ENCODE data around the gene TEAD1.

The TEAD1 gene

GRCh38 chr11:12785901-12786300 is 111.7 kb downstream of the TEAD1 start:
- no peak for DNase-seq (ENCODE audit: low read depth)
- H3K4me3 ChIP-seq (ENCODE audit: low read length) = no peak overlapping the region
- TF ChIP-seq CTCF (IDR thresholded peaks at IDR 0.05; ENCODE audit: insufficient read depth, low read depth, low read length, missing control alignments) = no peak

- H3K4me3 ChIP-seq (ENCODE audit: low read length) = no peak overlapping the region
- no peak for TF ChIP-seq CTCF (IDR thresholded peaks at IDR 0.05; ENCODE audit: insufficient read depth, low read depth, low read length, missing control alignments)
- no peak for DNase-seq (ENCODE audit: low read depth)
Measured at GRCh38 chr11:12786450-12786849, 112.2 kb downstream of the TEAD1 start.

GRCh38 chr11:12786891-12787290 is 112.7 kb downstream of the TEAD1 start:
- DNase-seq (ENCODE audit: low read depth) = no peak
- H3K4me3 ChIP-seq (ENCODE audit: low read length) = no peak overlapping the region
- no peak for TF ChIP-seq CTCF (IDR thresholded peaks at IDR 0.05; ENCODE audit: insufficient read depth, low read depth, low read length, missing control alignments)

- no peak overlapping the region for H3K4me3 ChIP-seq (ENCODE audit: low read length)
- no peak for TF ChIP-seq CTCF (IDR thresholded peaks at IDR 0.05; ENCODE audit: insufficient read depth, low read depth, low read length, missing control alignments)
- DNase-seq (ENCODE audit: low read depth) = peak; percentile 73
Measured at GRCh38 chr11:12787847-12788246, 113.6 kb downstream of the TEAD1 start.

GRCh38 chr11:12789054-12789453 is 114.8 kb downstream of the TEAD1 start:
- no peak for TF ChIP-seq CTCF (IDR thresholded peaks at IDR 0.05; ENCODE audit: insufficient read depth, low read depth, low read length, missing control alignments)
- DNase-seq (ENCODE audit: low read depth) = peak; percentile 36
- H3K4me3 ChIP-seq (ENCODE audit: low read length) = no peak overlapping the region

- DNase-seq (ENCODE audit: low read depth) = no peak
- no peak for TF ChIP-seq CTCF (IDR thresholded peaks at IDR 0.05; ENCODE audit: insufficient read depth, low read depth, low read length, missing control alignments)
Measured at GRCh38 chr11:12789596-12790215, 115.5 kb downstream of the TEAD1 start.

More at GRCh38 chr11:12789596-12790215, 115.5 kb downstream of the TEAD1 start:
- H3K4me3 ChIP-seq (ENCODE audit: low read length) = no peak overlapping the region

All from epithelial cell of esophagus (primary cell).